ENCODE measurements around the gene NTPCR.

Gene NTPCR

GRCh38 chr1:232942413-232943294, 7.8 kb upstream of the NTPCR start:
- H2AFZ ChIP-seq (ENCODE audit: low read depth): no peak overlapping the region
- H3K36me3 ChIP-seq (ENCODE audit: insufficient read depth): no peaks in the 10 kb centered on the region
- H3K4me3 ChIP-seq (IDR thresholded peaks at IDR 0.05; ENCODE audit: insufficient read depth, low read depth, low read length): no peak overlapping the region
- peaks cover 8% of the 10 kb centered on the region for H3K4me1 ChIP-seq (ENCODE audit: low read depth, poor library complexity, severe bottlenecking)
- H3K4me2 ChIP-seq: no peak overlapping the region
- H3K9ac ChIP-seq: no peak overlapping the region
- no peaks in the 10 kb centered on the region for H4K20me1 ChIP-seq (ENCODE audit: insufficient read depth)
- H3K27me3 ChIP-seq (ENCODE audit: insufficient read depth, low read depth): no peaks in the 10 kb centered on the region
- TF ChIP-seq, protein P1, sequence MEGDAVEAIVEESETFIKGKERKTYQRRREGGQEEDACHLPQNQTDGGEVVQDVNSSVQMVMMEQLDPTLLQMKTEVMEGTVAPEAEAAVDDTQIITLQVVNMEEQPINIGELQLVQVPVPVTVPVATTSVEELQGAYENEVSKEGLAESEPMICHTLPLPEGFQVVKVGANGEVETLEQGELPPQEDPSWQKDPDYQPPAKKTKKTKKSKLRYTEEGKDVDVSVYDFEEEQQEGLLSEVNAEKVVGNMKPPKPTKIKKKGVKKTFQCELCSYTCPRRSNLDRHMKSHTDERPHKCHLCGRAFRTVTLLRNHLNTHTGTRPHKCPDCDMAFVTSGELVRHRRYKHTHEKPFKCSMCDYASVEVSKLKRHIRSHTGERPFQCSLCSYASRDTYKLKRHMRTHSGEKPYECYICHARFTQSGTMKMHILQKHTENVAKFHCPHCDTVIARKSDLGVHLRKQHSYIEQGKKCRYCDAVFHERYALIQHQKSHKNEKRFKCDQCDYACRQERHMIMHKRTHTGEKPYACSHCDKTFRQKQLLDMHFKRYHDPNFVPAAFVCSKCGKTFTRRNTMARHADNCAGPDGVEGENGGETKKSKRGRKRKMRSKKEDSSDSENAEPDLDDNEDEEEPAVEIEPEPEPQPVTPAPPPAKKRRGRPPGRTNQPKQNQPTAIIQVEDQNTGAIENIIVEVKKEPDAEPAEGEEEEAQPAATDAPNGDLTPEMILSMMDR (conservative IDR thresholded peaks at IDR 0.05; ENCODE audit: low read depth, low read length): no peak
- H3K27ac ChIP-seq: no peak overlapping the region
- no peaks in the 10 kb centered on the region for H3K79me2 ChIP-seq (ENCODE audit: insufficient read depth, low read depth)

GRCh38 chr1:232943679-232944252, 6.6 kb upstream of the NTPCR start:
- Histone ChIP-seq H3K4me1 (ENCODE audit: low read depth, poor library complexity, severe bottlenecking) (peaks cover 8% of the 10 kb centered on the region), H3K27me3 (ENCODE audit: insufficient read depth, low read depth) (no peaks in the 10 kb centered on the region), H4K20me1 (ENCODE audit: insufficient read depth) (no peaks in the 10 kb centered on the region), H3K27ac (no peak overlapping the region), H3K79me2 (ENCODE audit: insufficient read depth, low read depth) (no peaks in the 10 kb centered on the region), H3K36me3 (ENCODE audit: insufficient read depth) (no peaks in the 10 kb centered on the region), H3K4me3 (IDR thresholded peaks at IDR 0.05; ENCODE audit: insufficient read depth, low read depth, low read length) (no peak overlapping the region), H3K9ac (no peak overlapping the region), H2AFZ (ENCODE audit: low read depth) (no peak overlapping the region), H3K4me2 (no peak overlapping the region)
- TF ChIP-seq, protein P1 (conservative IDR thresholded peaks at IDR 0.05; ENCODE audit: low read depth, low read length): no peak

GRCh38 chr1:232944347-232944746, 6.1 kb upstream of the NTPCR start:
- Histone ChIP-seq H3K4me2 (no peak overlapping the region), H3K27me3 (ENCODE audit: insufficient read depth, low read depth) (no peaks in the 10 kb centered on the region)

GRCh38 chr1:232949636-232950196, 695 bp upstream of the NTPCR start:
- H3K4me2 ChIP-seq: peak overlapping the region; percentile 76
- H3K4me1 ChIP-seq (ENCODE audit: low read depth, poor library complexity, severe bottlenecking): peaks cover 21% of the 10 kb centered on the region
- peak overlapping the region; percentile 86 for H3K4me3 ChIP-seq (IDR thresholded peaks at IDR 0.05; ENCODE audit: insufficient read depth, low read depth, low read length)
- no peaks in the 10 kb centered on the region for H3K27me3 ChIP-seq (ENCODE audit: insufficient read depth, low read depth)
- H3K9ac ChIP-seq: peak overlapping the region; percentile 75; the same call in 1 of the 2 replicates
- no peaks in the 10 kb centered on the region for H4K20me1 ChIP-seq (ENCODE audit: insufficient read depth)
- H3K79me2 ChIP-seq (ENCODE audit: insufficient read depth, low read depth): 0 out of 2 replicates have a peak, but pooled peaks cover 4% of the 10 kb centered on the region
- H2AFZ ChIP-seq (ENCODE audit: low read depth): peak overlapping the region; percentile 98
- no peaks in the 10 kb centered on the region for H3K36me3 ChIP-seq (ENCODE audit: insufficient read depth)
- TF ChIP-seq, protein P1 (conservative IDR thresholded peaks at IDR 0.05; ENCODE audit: low read depth, low read length): no peak
- peak overlapping the region; percentile 31; the same call in 1 of the 2 replicates for H3K27ac ChIP-seq

More at GRCh38 chr1:232944347-232944746, 6.1 kb upstream of the NTPCR start:
- H2AFZ ChIP-seq (ENCODE audit: low read depth): no peak overlapping the region
- H3K4me3 ChIP-seq (IDR thresholded peaks at IDR 0.05; ENCODE audit: insufficient read depth, low read depth, low read length): no peak overlapping the region
- no peaks in the 10 kb centered on the region for H4K20me1 ChIP-seq (ENCODE audit: insufficient read depth)
- H3K27ac ChIP-seq: no peak overlapping the region
- H3K79me2 ChIP-seq (ENCODE audit: insufficient read depth, low read depth): no peaks in the 10 kb centered on the region
- no peak overlapping the region for H3K9ac ChIP-seq
- TF ChIP-seq, protein P1 (conservative IDR thresholded peaks at IDR 0.05; ENCODE audit: low read depth, low read length): no peak
- H3K4me1 ChIP-seq (ENCODE audit: low read depth, poor library complexity, severe bottlenecking): peaks cover 9% of the 10 kb centered on the region
- no peaks in the 10 kb centered on the region for H3K36me3 ChIP-seq (ENCODE audit: insufficient read depth)

Measured in KMS-11 (cell line).